Fibroblast of lung (primary cell): ENCODE measurements around the gene MACROH2A2. TPM values are rescaled to one million over a fixed set of nuclear protein-coding genes. Genes with fewer than 3 reads are reported as not detected.

Experiments used
- DNase-seq, 2 donors: peaks; one replicate each; pipeline versions ENCODE4 v3.0.0 to v3.0.0-alpha.2; 2010; ENCODE audit warnings: low read depth in 2 of 2
- H2AFZ ChIP-seq: 2 replicates; pipeline ENCODE4 v1.5.1; 2012; ENCODE audit warnings: low read length, control low read depth, inconsistent platforms
- H3K27ac ChIP-seq: 2 replicates; pipeline ENCODE4 v1.5.1; 2011; ENCODE audit warnings: low read length, control low read depth; ENCODE audit not compliant: insufficient read depth
- H3K27me3 ChIP-seq: 2 replicates; pipeline ENCODE4 v1.5.1; 2011; ENCODE audit warnings: mild to moderate bottlenecking, low read length; ENCODE audit not compliant: control insufficient read depth, insufficient read depth
- H3K36me3 ChIP-seq: 2 replicates; pipeline ENCODE4 v1.5.1; 2011; ENCODE audit warnings: low read length; ENCODE audit not compliant: control insufficient read depth, insufficient read depth
- H3K4me1 ChIP-seq: 2 replicates; pipeline ENCODE4 v1.5.1; 2011; ENCODE audit warnings: low read length; ENCODE audit not compliant: control insufficient read depth, insufficient read depth; ENCODE audit errors: extremely low read depth
- H3K4me2 ChIP-seq: 2 replicates; pipeline ENCODE4 v1.5.1; 2011; ENCODE audit warnings: low read length, control low read depth; ENCODE audit not compliant: insufficient read depth; ENCODE audit errors: extremely low read depth
- H3K4me3 ChIP-seq, 4 experiments: fragments of 200-600 bp in 1 of 4; sonication (generic) in 1 of 4; replicated peaks in 1 of 4; 2 replicates each; pipeline ENCODE4 v1.5.1; 2011 to 2016; ENCODE audit warnings: low read length in 4 of 4, low read depth in 3 of 4, mild to moderate bottlenecking in 3 of 4, control low read depth in 2 of 4, inconsistent platforms in 1 of 4, mixed read lengths in 1 of 4; ENCODE audit not compliant: insufficient read depth in 1 of 4; ENCODE audit errors: control extremely low read depth in 1 of 4
- H3K79me2 ChIP-seq: 2 replicates; pipeline ENCODE4 v1.5.1; 2012; ENCODE audit warnings: mild to moderate bottlenecking, low read length, inconsistent platforms; ENCODE audit not compliant: control insufficient read depth, insufficient read depth
- H3K9ac ChIP-seq: 2 replicates; pipeline ENCODE4 v1.5.1; 2011; ENCODE audit warnings: mild to moderate bottlenecking, low read length, control low read depth; ENCODE audit not compliant: insufficient read depth
- H3K9me3 ChIP-seq: 2 replicates; pipeline ENCODE4 v1.5.1; 2012; ENCODE audit warnings: low read depth, low read length; ENCODE audit not compliant: control insufficient read depth, insufficient read depth
- H4K20me1 ChIP-seq: 2 replicates; pipeline ENCODE4 v1.5.1; 2011; ENCODE audit warnings: low read length; ENCODE audit not compliant: control insufficient read depth, insufficient read depth; ENCODE audit errors: extremely low read depth
- CTCF ChIP-seq, 2 donors: IDR thresholded peaks in 1 of 2; conservative IDR thresholded peaks in 1 of 2; 1 replicate in 1 of 2; 2 replicates in 1 of 2; pipeline ENCODE4 v1.5.1; 2011 to 2012; ENCODE audit warnings: low read length in 2 of 2, control low read depth in 1 of 2, inconsistent platforms in 1 of 2, low read depth in 1 of 2, mild to moderate bottlenecking in 1 of 2
- EZH2 ChIP-seq: IDR thresholded peaks from 2 replicates; pipeline ENCODE4 v1.5.1; 2012; ENCODE audit warnings: low read length, control low read depth, mild to moderate bottlenecking; ENCODE audit errors: missing control alignments
- polyA plus RNA-seq, 2 donors: library from polyadenylated mRNA; depleted of rRNA in 1 of 2; stranded (reverse) in 1 of 2; unstranded in 1 of 2; fragments of >200 nt; gene quantifications; 2 replicates each; pipeline ENCODE4 v1.2.1, GENCODE V29; 2011 to 2012; ENCODE audit warnings: missing spikeins in 1 of 2
- total RNA-seq: library from RNA; depleted of rRNA; stranded (reverse); fragments of >200 nt; gene quantifications from 2 replicates; pipeline ENCODE4 v1.2.1, GENCODE V29; 2014

MACROH2A2 gene
- total and polyA plus RNA-seq, 2 donors (not counting 1 experiment from before 2014, with no cell fraction given), result 9.2 to 12.1 TPM

DNA sequence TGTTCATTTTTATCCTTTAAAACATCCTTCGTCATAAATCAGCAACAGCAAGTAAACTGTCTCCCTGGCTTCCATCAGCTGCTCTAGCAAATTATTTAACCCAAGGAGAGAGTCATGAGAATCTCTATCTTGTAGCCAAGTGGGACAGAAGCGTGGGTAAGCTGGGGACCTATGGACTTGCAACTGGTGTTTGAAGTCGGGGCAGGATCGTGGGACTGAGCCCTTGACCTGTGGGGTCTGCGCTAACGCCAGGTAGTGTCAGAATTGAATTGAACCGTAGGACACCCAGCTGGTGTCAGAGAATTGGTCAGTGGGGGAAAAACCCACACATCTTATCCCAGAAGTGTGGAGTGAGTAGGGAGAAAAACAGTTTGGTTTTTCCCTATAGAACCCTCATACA is 66.6 kb downstream of the MACROH2A2 start:
- Histone ChIP-seq H4K20me1 (no peaks in the 10 kb centered on the region), H3K79me2 (no peaks in the 10 kb centered on the region), H3K27me3 (no peaks in the 10 kb centered on the region), H3K36me3 (peaks cover 6% of the 10 kb centered on the region), H3K27ac (no peak overlapping the region), H3K4me3 (no peak overlapping the region), H3K4me2 (no peak overlapping the region), H3K4me1 (no peaks in the 10 kb centered on the region), H3K9ac (no peak overlapping the region), H2AFZ (no peak overlapping the region), H3K9me3 (no peaks in the 10 kb centered on the region)
- TF ChIP-seq EZH2, result no peak
- TF ChIP-seq CTCF (conservative IDR thresholded peaks at IDR 0.05 in 1 of 2, IDR thresholded peaks at IDR 0.05 in 1 of 2; ENCODE audit: low read depth in 1 of 2, low read length in 2 of 2), result no peak
- DNase-seq, result no peak

DNA sequence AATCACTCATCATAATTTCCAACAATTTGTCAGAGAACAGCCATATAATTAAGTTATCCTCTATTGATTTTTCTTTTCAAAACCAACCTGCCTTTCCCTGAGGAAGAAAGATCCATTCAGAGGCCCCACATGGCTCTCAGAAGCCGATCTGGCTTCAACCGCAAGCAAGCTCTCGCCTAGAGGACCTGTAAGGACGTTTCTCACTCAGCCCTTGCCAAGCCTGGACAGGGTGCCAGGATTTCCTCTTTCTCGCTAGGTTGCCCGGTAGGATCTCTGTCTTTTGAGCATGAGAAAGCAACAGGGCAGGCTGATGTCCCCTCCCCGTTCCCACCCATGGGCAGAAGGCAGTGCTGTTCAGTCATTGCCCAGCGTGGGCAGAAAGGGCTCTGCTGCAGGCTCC is 67.0 kb downstream of the MACROH2A2 start:
- Histone ChIP-seq H3K27ac (no peak overlapping the region), H3K4me2 (no peak overlapping the region), H3K79me2 (no peaks in the 10 kb centered on the region), H3K27me3 (no peaks in the 10 kb centered on the region), H3K4me3 (no peak overlapping the region), H3K9ac (no peak overlapping the region), H4K20me1 (no peaks in the 10 kb centered on the region), H2AFZ (no peak overlapping the region), H3K9me3 (no peaks in the 10 kb centered on the region), H3K36me3 (peaks cover 6% of the 10 kb centered on the region), H3K4me1 (no peaks in the 10 kb centered on the region)
- TF ChIP-seq CTCF (conservative IDR thresholded peaks at IDR 0.05 in 1 of 2, IDR thresholded peaks at IDR 0.05 in 1 of 2; ENCODE audit: low read depth in 1 of 2, low read length in 2 of 2) (no peak), EZH2 (no peak)
- no peak for DNase-seq

- H3K36me3 ChIP-seq, result peaks cover 6% of the 10 kb centered on the region
- H3K27me3 ChIP-seq, result no peaks in the 10 kb centered on the region
- H3K4me2 ChIP-seq, result no peak overlapping the region
- H3K4me1 ChIP-seq, result no peaks in the 10 kb centered on the region
- H3K27ac ChIP-seq, result no peak overlapping the region
- H4K20me1 ChIP-seq, result no peaks in the 10 kb centered on the region
- H3K4me3 ChIP-seq, result no peak overlapping the region
- H3K9ac ChIP-seq, result no peak overlapping the region
- no peak for DNase-seq
- TF ChIP-seq EZH2, result no peak
- H3K79me2 ChIP-seq, result no peaks in the 10 kb centered on the region
- no peaks in the 10 kb centered on the region for H3K9me3 ChIP-seq
- H2AFZ ChIP-seq, result no peak overlapping the region
Observed at GRCh38 chr10:70120417-70120816, 67.8 kb downstream of the MACROH2A2 start.
